H9 (cell line): ENCODE measurements around the gene SIRPD. TPM values are rescaled to one million over a fixed set of nuclear protein-coding genes. Genes with fewer than 3 reads are reported as not detected.

Source experiments
- DNase-seq: peaks from one replicate; pipeline ENCODE4 v3.0.0-alpha.2; 2017
- H2AFZ ChIP-seq: one replicate; pipeline ENCODE4 v1.6.1; 2013; ENCODE audit warnings: mild to moderate bottlenecking, low read length, control low read depth, moderate library complexity
- H2AK5ac ChIP-seq: 2 replicates; pipeline ENCODE4 v1.6.1; 2013; ENCODE audit warnings: low read length, control low read depth, mixed read lengths; ENCODE audit not compliant: insufficient read length
- H2BK120ac ChIP-seq: one replicate; pipeline ENCODE4 v1.6.1; 2013; ENCODE audit warnings: low read depth, mild to moderate bottlenecking, low read length, control low read depth, inconsistent platforms; ENCODE audit not compliant: poor library complexity, severe bottlenecking
- H2BK12ac ChIP-seq: 2 replicates; pipeline ENCODE4 v1.6.1; 2013; ENCODE audit warnings: low read length, control low read depth, mixed read lengths, low read depth; ENCODE audit not compliant: insufficient read length
- H2BK15ac ChIP-seq: 2 replicates; pipeline ENCODE4 v1.6.1; 2013; ENCODE audit warnings: low read depth, low read length, control low read depth
- H2BK20ac ChIP-seq: one replicate; pipeline ENCODE4 v1.6.1; 2013; ENCODE audit warnings: low read depth, mild to moderate bottlenecking, low read length, control low read depth, inconsistent platforms; ENCODE audit not compliant: poor library complexity, severe bottlenecking
- H2BK5ac ChIP-seq: 2 replicates; pipeline ENCODE4 v1.6.1; 2013; ENCODE audit warnings: low read length, control low read depth, mixed read lengths; ENCODE audit not compliant: insufficient read length
- H3K14ac ChIP-seq: 2 replicates; pipeline ENCODE4 v1.6.1; 2013; ENCODE audit warnings: low read length, control low read depth; ENCODE audit not compliant: insufficient read depth
- H3K18ac ChIP-seq: 2 replicates; pipeline ENCODE4 v1.6.1; 2013; ENCODE audit warnings: low read depth, mild to moderate bottlenecking, mixed read lengths, low read length, control low read depth; ENCODE audit not compliant: insufficient read length
- H3K23ac ChIP-seq: 2 replicates; pipeline ENCODE4 v1.6.1; 2013; ENCODE audit warnings: low read length, control low read depth, mixed read lengths, low read depth; ENCODE audit not compliant: insufficient read length
- H3K23me2 ChIP-seq: 2 replicates; pipeline ENCODE4 v1.6.1; 2013; ENCODE audit warnings: low read depth, mild to moderate bottlenecking, mixed read lengths, low read length, control low read depth; ENCODE audit not compliant: insufficient read length, poor library complexity, severe bottlenecking
- H3K27ac ChIP-seq: 2 replicates; pipeline ENCODE4 v1.5.1; 2013; ENCODE audit warnings: low read length, control low read depth, mixed read lengths, low read depth; ENCODE audit not compliant: insufficient read length
- H3K27me3 ChIP-seq: 2 replicates; pipeline ENCODE4 v1.6.1; 2013; ENCODE audit warnings: low read length, control low read depth, inconsistent platforms; ENCODE audit not compliant: insufficient read depth
- H3K4ac ChIP-seq: 2 replicates; pipeline ENCODE4 v1.6.1; 2013; ENCODE audit warnings: low read depth, mild to moderate bottlenecking, control low read depth, inconsistent platforms, low read length, moderate library complexity
- H3K4me1 ChIP-seq: 2 replicates; pipeline ENCODE4 v1.6.1; 2013; ENCODE audit warnings: low read length, control low read depth, inconsistent platforms; ENCODE audit not compliant: insufficient read depth
- H3K4me2 ChIP-seq: 2 replicates; pipeline ENCODE4 v1.6.1; 2013; ENCODE audit warnings: low read length, control low read depth, mixed read lengths; ENCODE audit not compliant: insufficient read length, insufficient read depth
- H3K56ac ChIP-seq: 2 replicates; pipeline ENCODE4 v1.6.1; 2013; ENCODE audit warnings: low read depth, mild to moderate bottlenecking, mixed read lengths, low read length, control low read depth; ENCODE audit not compliant: insufficient read length
- H3K79me1 ChIP-seq: 2 replicates; pipeline ENCODE4 v1.6.1; 2013; ENCODE audit warnings: low read depth, mild to moderate bottlenecking, moderate library complexity, low read length, control low read depth, inconsistent platforms; ENCODE audit not compliant: insufficient read depth, poor library complexity, severe bottlenecking
- H3K79me2 ChIP-seq: 2 replicates; pipeline ENCODE4 v1.6.1; 2013; ENCODE audit warnings: low read length, control low read depth, inconsistent platforms; ENCODE audit not compliant: insufficient read depth
- H3K9ac ChIP-seq: 2 replicates; pipeline ENCODE4 v1.6.1; 2013; ENCODE audit warnings: low read length, control low read depth, mixed read lengths; ENCODE audit not compliant: insufficient read length; ENCODE audit errors: extremely low read depth
- H3K9me3 ChIP-seq: one replicate; pipeline ENCODE4 v1.6.1; 2013; ENCODE audit warnings: low read depth, low read length, inconsistent platforms; ENCODE audit not compliant: control insufficient read depth
- H3T11ph ChIP-seq: one replicate; pipeline ENCODE4 v1.6.1; 2013; ENCODE audit warnings: mild to moderate bottlenecking, low read length, control low read depth, inconsistent platforms
- H4K20me1 ChIP-seq: one replicate; pipeline ENCODE4 v1.6.1; 2013; ENCODE audit not compliant: control insufficient read depth, insufficient read length, insufficient read depth
- H4K5ac ChIP-seq: 2 replicates; pipeline ENCODE4 v1.6.1; 2013; ENCODE audit warnings: low read depth, mild to moderate bottlenecking, mixed read lengths, low read length, control low read depth; ENCODE audit not compliant: insufficient read length
- H4K8ac ChIP-seq: replicated peaks from 2 replicates; pipeline ENCODE4 v1.6.1; 2013; ENCODE audit warnings: low read length, control low read depth, mixed read lengths, low read depth; ENCODE audit not compliant: insufficient read length
- H4K91ac ChIP-seq: 2 replicates; pipeline ENCODE4 v1.6.1; 2013; ENCODE audit warnings: low read depth, mild to moderate bottlenecking, moderate library complexity, mixed read lengths, low read length, control low read depth; ENCODE audit not compliant: insufficient read length
- H3K27ac Mint-ChIP-seq, 3 experiments: 2 replicates in 2 of 3; 3 replicates in 1 of 3; pipeline ENCODE4 v1.8.0; 2020 to 2021; ENCODE audit warnings: mixed read lengths in 3 of 3, mild to moderate bottlenecking in 1 of 3, moderate library complexity in 1 of 3
- H3K27me3 Mint-ChIP-seq: 2 replicates; pipeline ENCODE4 v1.8.0; 2021; ENCODE audit warnings: low read depth, mild to moderate bottlenecking, moderate library complexity, mixed read lengths
- H3K36me3 Mint-ChIP-seq, 3 experiments: 2 replicates in 2 of 3; 3 replicates in 1 of 3; pipeline ENCODE4 v1.8.0; 2020 to 2021; ENCODE audit warnings: low read depth in 3 of 3, mixed read lengths in 3 of 3; ENCODE audit not compliant: insufficient read depth in 1 of 3
- H3K4me1 Mint-ChIP-seq, 2 experiments: 2 replicates each; pipeline ENCODE4 v1.8.0; 2020; ENCODE audit warnings: mixed read lengths in 2 of 2
- H3K4me3 Mint-ChIP-seq, 2 experiments: 2 replicates in 1 of 2; 3 replicates in 1 of 2; pipeline ENCODE4 v1.8.0; 2020 to 2021; ENCODE audit warnings: mild to moderate bottlenecking in 2 of 2, mixed read lengths in 2 of 2, moderate library complexity in 1 of 2
- H3K9me3 Mint-ChIP-seq, 2 experiments: 2 replicates in 1 of 2; 3 replicates in 1 of 2; pipeline ENCODE4 v1.8.0; 2020; ENCODE audit warnings: mild to moderate bottlenecking in 2 of 2, mixed read lengths in 2 of 2, moderate library complexity in 1 of 2
- CTCF ChIP-seq: fragments of 200-600 bp; sonication (generic); conservative IDR thresholded peaks from 3 replicates; pipeline ENCODE4 v1.8.0; 2021; ENCODE audit warnings: antibody characterized with exemption, mild to moderate bottlenecking
- WGBS: extraction: QIAGEN DNeasy Blood & Tissue Kit; methylation state at CpG from one replicate; pipeline ENCODE4 v1.1.7; 2013; ENCODE audit warnings: missing lambda C conversion rate, low lambda C conversion rate, mixed read lengths; ENCODE audit not compliant: insufficient read length; ENCODE audit errors: extremely low coverage; 5-methylcytosine and 5-hydroxymethylcytosine counted together
- total RNA-seq: library from RNA; stranded (reverse); gene quantifications from 2 replicates; pipeline ENCODE4 v1.2.1, GENCODE V29; 2021

SIRPD gene
- total RNA-seq, 1 experiment from 2014 or later = not detected

DNA sequence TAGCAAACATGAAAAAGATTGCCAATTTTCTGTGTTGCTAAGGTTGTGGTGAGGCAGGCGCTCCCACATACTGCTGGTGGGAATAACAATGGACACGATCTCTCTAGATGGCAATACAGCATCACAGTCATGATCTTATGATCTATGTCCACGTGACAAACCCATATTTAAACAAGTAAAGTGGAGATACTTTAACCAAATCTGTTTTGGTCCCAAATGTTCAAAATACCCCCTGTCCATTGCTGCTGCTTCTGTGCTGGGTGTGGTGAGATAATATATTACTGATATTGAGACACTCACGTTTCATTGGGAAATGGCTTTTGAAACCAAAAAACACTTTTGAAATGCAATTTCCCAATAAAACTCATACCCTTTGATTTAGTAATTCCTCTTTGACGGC is 23.0 kb downstream of the SIRPD start:
- no CpG with 5 or more reads among the region's 5 CpGs for WGBS
- H2BK120ac ChIP-seq = no peak overlapping the region
- no peaks in the 10 kb centered on the region for H3K79me2 ChIP-seq
- no peak overlapping the region for H3K27ac Mint-ChIP-seq
- H4K91ac ChIP-seq = no peak overlapping the region
- TF ChIP-seq CTCF = no peak
- H3K4me1 Mint-ChIP-seq = peaks cover 2 to 4% of the 10 kb centered on the region in 2 experiments; a peak in 2 of 4 replicates
- no peak overlapping the region for H2BK12ac ChIP-seq
- no peak overlapping the region for H3K56ac ChIP-seq
- H3K18ac ChIP-seq = no peak overlapping the region
- H3K27me3 Mint-ChIP-seq = peaks cover 14% of the 10 kb centered on the region
- no peaks in the 10 kb centered on the region for H3K9me3 ChIP-seq
- no peaks in the 10 kb centered on the region for H4K20me1 ChIP-seq
- no peak overlapping the region for H3K4me3 Mint-ChIP-seq
- H4K5ac ChIP-seq = no peak overlapping the region
- no peak overlapping the region for H3K9ac ChIP-seq
- no peak overlapping the region for H3T11ph ChIP-seq
- H2BK5ac ChIP-seq = no peak overlapping the region
- H3K23ac ChIP-seq = no peak overlapping the region
- no peak overlapping the region for H3K4ac ChIP-seq
- H3K4me2 ChIP-seq = no peak overlapping the region
- H3K36me3 Mint-ChIP-seq = no peaks in the 10 kb centered on the region
- H3K4me1 ChIP-seq = no peaks in the 10 kb centered on the region
- H4K8ac ChIP-seq = no peak overlapping the region
- H3K9me3 Mint-ChIP-seq = no peaks in the 10 kb centered on the region
- no peak overlapping the region for H2AK5ac ChIP-seq
- H2BK20ac ChIP-seq = no peak overlapping the region
- H2BK15ac ChIP-seq = no peak overlapping the region
- no peaks in the 10 kb centered on the region for H3K79me1 ChIP-seq
- no peak overlapping the region for H2AFZ ChIP-seq
- no peak overlapping the region for H3K14ac ChIP-seq
- H3K27ac ChIP-seq = no peak overlapping the region
- DNase-seq = no peak
- no peaks in the 10 kb centered on the region for H3K23me2 ChIP-seq
- H3K27me3 ChIP-seq = no peaks in the 10 kb centered on the region
